Cardiac muscle cell (in vitro differentiated cells and primary cell): Measurements from ENCODE around the gene AIFM3. TPM values are rescaled to one million over a fixed set of nuclear protein-coding genes. Genes with fewer than 3 reads are reported as not detected.

Experiments
- DNase-seq, 2 donors: peaks; one replicate each; pipeline versions ENCODE4 v3.0.0 to v3.0.0-alpha.2; 2010 to 2017; ENCODE audit warnings: low read depth in 1 of 2, low spot score in 1 of 2
- H3K27ac ChIP-seq: fragments of 200-600 bp; sonication (generic); 2 replicates; pipeline ENCODE4 v1.5.1; 2016
- H3K27me3 ChIP-seq: fragments of 200-600 bp; sonication (generic); 2 replicates; pipeline ENCODE4 v1.6.0; 2016; ENCODE audit warnings: control low read depth
- H3K36me3 ChIP-seq: fragments of 200-600 bp; sonication (generic); 2 replicates; pipeline ENCODE4 v1.5.1; 2016; ENCODE audit warnings: control low read depth
- H3K4me1 ChIP-seq: fragments of 200-600 bp; sonication (generic); 2 replicates; pipeline ENCODE4 v1.8.1; 2017; ENCODE audit warnings: low read depth, mild to moderate bottlenecking, mixed run types
- H3K4me3 ChIP-seq: fragments of 200-600 bp; sonication (generic); 2 replicates; pipeline ENCODE4 v1.5.1; 2016; ENCODE audit warnings: mild to moderate bottlenecking
- H3K9me3 ChIP-seq: fragments of 200-600 bp; sonication (generic); 2 replicates; pipeline ENCODE4 v1.5.1; 2017; ENCODE audit warnings: low read depth, mild to moderate bottlenecking, control low read depth
- polyA plus RNA-seq: library from polyadenylated mRNA; unstranded; fragments of >200 nt; fragmentation: Nextera tagmentation; extraction: Ambion mirVana; gene quantifications from 2 replicates; pipeline ENCODE4 v1.2.1, GENCODE V29; 2016
- total RNA-seq: library from RNA; depleted of rRNA; stranded (reverse); fragments of >200 nt; gene quantifications from 2 replicates; pipeline ENCODE4 v1.2.3, GENCODE V29; 2016
- TF ChIP-seq, protein P1 (sequence below): IDR thresholded peaks from 2 replicates; pipeline ENCODE4 v1.5.1; 2012; ENCODE audit warnings: low read depth, mild to moderate bottlenecking, low read length

The AIFM3 gene
- total and polyA plus RNA-seq, 2 experiments from 2014 or later = 0.67 to 4.8 TPM

DNA sequence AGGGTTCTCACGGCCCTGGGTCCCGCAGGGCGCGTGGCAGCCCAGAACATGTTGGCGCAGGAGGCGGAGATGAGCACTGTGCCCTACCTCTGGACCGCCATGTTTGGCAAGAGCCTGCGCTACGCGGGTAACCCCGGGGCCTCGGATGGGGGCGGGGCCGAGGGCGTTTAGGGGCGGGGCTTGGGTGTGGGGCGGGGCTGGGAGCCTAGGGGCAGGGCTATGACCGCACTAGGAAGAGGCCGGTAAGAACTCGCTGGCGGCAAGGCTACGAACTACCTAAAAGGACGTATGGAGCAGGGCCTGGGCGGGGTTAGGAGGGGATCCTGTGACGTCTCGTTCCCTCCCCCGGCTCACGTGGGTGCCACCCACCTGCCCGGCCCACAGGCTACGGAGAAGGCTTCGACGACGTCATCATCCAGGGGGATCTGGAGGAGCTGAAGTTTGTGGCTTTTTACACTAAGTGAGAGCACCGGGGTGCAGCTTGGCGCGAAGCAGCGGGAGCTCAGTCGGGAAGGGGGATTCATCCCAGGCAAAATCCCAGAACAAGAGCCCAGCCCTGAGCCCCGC, 12.3 kb downstream of the AIFM3 start:
- peaks cover 4% of the 10 kb centered on the region for H3K4me1 ChIP-seq
- TF ChIP-seq, protein P1, sequence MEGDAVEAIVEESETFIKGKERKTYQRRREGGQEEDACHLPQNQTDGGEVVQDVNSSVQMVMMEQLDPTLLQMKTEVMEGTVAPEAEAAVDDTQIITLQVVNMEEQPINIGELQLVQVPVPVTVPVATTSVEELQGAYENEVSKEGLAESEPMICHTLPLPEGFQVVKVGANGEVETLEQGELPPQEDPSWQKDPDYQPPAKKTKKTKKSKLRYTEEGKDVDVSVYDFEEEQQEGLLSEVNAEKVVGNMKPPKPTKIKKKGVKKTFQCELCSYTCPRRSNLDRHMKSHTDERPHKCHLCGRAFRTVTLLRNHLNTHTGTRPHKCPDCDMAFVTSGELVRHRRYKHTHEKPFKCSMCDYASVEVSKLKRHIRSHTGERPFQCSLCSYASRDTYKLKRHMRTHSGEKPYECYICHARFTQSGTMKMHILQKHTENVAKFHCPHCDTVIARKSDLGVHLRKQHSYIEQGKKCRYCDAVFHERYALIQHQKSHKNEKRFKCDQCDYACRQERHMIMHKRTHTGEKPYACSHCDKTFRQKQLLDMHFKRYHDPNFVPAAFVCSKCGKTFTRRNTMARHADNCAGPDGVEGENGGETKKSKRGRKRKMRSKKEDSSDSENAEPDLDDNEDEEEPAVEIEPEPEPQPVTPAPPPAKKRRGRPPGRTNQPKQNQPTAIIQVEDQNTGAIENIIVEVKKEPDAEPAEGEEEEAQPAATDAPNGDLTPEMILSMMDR = no peak
- H3K27me3 ChIP-seq = peaks cover 3% of the 10 kb centered on the region
- H3K4me3 ChIP-seq = no peak overlapping the region
- H3K36me3 ChIP-seq = no peaks in the 10 kb centered on the region
- DNase-seq = peak; percentile 70 to 93
- no peaks in the 10 kb centered on the region for H3K9me3 ChIP-seq
- H3K27ac ChIP-seq = no peak overlapping the region

GRCh38 chr22:20979940-20980453, 12.9 kb downstream of the AIFM3 start:
- no peaks in the 10 kb centered on the region for H3K9me3 ChIP-seq
- H3K27me3 ChIP-seq = peaks cover 3% of the 10 kb centered on the region
- H3K36me3 ChIP-seq = no peaks in the 10 kb centered on the region
- no peak for DNase-seq
- peaks cover 4% of the 10 kb centered on the region for H3K4me1 ChIP-seq
- TF ChIP-seq, protein P1 = no peak
- H3K4me3 ChIP-seq = no peak overlapping the region
- H3K27ac ChIP-seq = no peak overlapping the region

DNA sequence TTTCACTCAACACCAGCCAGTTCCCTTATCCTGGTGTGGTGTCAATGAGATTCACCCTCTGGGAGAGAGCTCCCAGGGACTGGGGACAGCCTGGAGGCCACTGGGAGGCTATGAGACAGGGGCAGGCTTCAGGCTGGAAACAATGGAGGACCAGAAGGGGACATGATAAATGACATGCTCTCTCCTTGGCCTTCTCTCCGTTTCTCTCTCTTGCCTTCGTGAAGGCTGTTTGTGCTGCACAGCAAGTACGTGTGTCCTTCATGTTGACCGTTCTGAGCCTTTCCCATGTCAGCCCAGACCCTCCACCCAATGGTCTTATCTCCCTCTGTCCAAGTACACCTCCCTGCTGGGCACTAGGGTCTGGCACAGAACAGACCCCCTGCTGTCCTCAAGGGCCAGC, 13.5 kb downstream of the AIFM3 start:
- no peak for DNase-seq
- TF ChIP-seq, protein P1 = no peak
- H3K9me3 ChIP-seq = no peaks in the 10 kb centered on the region
- H3K27ac ChIP-seq = no peak overlapping the region
- peaks cover 3% of the 10 kb centered on the region for H3K27me3 ChIP-seq
- no peaks in the 10 kb centered on the region for H3K36me3 ChIP-seq
- H3K4me3 ChIP-seq = no peak overlapping the region
- H3K4me1 ChIP-seq = peaks cover 4% of the 10 kb centered on the region

DNA sequence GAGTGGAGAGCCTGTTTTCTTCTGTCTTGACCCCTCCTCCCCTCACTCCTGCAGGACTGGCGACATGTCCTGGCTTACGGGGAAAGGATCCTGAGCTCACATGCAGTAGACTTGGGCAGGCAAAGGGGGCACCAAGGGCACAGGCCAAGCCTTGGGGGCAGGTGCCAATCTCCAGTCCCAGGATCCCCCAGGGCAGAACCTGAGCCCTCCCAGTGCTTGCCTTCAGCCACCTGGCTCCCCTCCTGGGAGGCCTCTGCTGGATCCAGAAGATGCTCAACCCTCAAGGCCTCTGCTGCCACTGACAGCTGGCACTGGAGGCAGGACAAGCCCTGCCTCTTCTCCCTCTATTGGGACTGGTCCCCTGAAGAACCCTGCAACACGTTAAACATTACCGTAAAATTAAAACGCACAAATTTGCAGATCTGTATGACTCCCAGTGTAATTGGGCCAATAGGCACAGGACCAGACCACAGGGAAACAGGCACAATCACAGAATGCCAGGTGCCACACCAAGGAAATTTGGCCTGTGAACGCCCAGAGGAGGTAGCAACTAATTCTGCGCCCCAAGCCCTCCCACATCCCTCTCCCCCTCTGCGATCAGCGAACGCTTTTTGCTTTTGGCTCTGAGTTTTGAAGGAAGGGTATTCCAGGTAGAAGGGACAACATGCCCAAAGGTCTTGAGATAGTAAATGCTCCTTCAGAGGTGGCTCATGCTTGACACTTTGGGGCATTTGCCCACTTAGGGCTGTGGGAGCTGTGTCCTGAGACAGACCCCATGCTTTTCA, 14.1 kb downstream of the AIFM3 start:
- TF ChIP-seq, protein P1 = no peak
- Histone ChIP-seq H3K4me1 (peaks cover 4% of the 10 kb centered on the region), H3K27ac (peak overlapping the region; percentile 83), H3K36me3 (no peaks in the 10 kb centered on the region), H3K27me3 (no peaks in the 10 kb centered on the region), H3K4me3 (peak overlapping the region; percentile 64), H3K9me3 (no peaks in the 10 kb centered on the region)
- DNase-seq = no peak

DNA sequence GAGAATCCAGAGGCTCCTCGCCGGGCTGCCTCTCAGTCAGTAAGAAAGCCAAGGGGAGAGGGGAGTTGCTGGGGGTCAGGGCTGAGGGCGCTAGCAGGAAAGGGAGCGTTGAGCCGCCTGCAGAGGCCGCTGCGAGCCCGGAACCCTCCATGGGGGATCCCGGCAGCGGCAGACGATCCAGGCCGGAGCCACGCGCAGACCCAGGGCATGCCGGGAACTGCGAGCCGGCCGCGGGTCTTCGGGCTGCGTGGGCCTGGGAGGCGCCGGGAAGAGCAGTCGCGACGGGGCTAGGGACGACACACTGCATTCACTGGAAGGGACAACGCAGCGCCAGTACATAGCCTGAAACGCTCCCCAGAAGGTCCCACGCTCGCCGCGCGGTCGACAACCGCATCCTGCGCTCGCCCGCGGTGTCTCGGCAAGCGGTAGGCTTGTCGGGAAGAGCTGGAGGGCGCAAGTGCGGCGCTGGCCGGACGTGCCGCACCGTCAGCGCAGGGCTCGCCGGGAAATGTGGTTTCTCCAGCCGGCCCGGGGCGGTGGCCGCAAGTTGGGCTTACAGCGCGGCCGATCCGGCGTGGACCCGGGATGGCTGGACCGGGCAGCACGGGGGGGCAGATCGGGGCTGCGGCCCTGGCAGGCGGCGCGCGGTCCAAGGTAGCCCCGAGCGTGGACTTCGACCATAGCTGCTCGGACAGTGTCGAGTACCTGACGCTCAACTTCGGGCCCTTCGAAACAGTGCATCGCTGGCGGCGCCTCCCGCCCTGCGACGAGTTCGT, 14.9 kb downstream of the AIFM3 start, which contains the start of gene LZTR1:
TSS of gene LZTR1 (plus strand) at position 511 of the 776 bp plus-strand sequence. CDS start at position 586, 75 bp downstream.
- H3K27me3 ChIP-seq = no peaks in the 10 kb centered on the region
- H3K4me1 ChIP-seq = peaks cover 4% of the 10 kb centered on the region
- peak within 1 kb of the TSS; percentile 83 for H3K27ac ChIP-seq
- TF ChIP-seq, protein P1 = peak; percentile 71
- peak within 1 kb of the TSS; percentile 64 for H3K4me3 ChIP-seq
- H3K36me3 ChIP-seq = no peaks in the 10 kb centered on the region
- H3K9me3 ChIP-seq = no peaks in the 10 kb centered on the region
- DNase-seq = peak; percentile 87
